ENCODE measurements around the gene FUNDC2. TPM values are rescaled to one million over a fixed set of nuclear protein-coding genes. Genes with fewer than 3 reads are reported as not detected.

Gene FUNDC2
- total RNA-seq, 2 donors from 2014 or later, result 68.3 to 71.4 TPM

DNA sequence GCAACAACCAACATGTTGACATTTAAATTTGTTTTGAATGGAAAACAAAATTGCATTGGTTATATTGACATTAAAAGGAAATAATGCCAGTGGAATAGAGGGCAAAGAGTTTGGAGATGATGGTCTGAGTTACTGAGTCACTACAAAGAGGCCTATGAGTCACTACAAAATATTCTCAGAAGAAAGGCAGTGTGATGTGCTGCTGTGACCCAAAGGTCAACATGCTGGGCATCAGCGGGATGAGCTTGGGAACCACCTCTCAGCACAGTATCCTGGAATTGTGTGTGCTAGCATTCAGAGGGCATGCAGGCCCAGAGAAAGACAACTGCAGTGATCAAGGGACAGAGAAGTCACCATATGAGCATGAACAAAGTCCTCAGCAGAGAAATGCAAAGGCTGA, 41.5 kb downstream of the FUNDC2 start:
- DNase-seq, result no peak
- Mint-ChIP-seq H3K4me1 (peaks cover 4% of the 10 kb centered on the region), H3K27me3 (ENCODE audit: insufficient read depth) (no peaks in the 10 kb centered on the region), H3K27ac (no peak overlapping the region), H3K4me3 (no peak overlapping the region), H3K9me3 (peaks cover 56% of the 10 kb centered on the region), H3K36me3 (ENCODE audit: low read depth) (peaks cover 6% of the 10 kb centered on the region)
- TF ChIP-seq, protein P1, sequence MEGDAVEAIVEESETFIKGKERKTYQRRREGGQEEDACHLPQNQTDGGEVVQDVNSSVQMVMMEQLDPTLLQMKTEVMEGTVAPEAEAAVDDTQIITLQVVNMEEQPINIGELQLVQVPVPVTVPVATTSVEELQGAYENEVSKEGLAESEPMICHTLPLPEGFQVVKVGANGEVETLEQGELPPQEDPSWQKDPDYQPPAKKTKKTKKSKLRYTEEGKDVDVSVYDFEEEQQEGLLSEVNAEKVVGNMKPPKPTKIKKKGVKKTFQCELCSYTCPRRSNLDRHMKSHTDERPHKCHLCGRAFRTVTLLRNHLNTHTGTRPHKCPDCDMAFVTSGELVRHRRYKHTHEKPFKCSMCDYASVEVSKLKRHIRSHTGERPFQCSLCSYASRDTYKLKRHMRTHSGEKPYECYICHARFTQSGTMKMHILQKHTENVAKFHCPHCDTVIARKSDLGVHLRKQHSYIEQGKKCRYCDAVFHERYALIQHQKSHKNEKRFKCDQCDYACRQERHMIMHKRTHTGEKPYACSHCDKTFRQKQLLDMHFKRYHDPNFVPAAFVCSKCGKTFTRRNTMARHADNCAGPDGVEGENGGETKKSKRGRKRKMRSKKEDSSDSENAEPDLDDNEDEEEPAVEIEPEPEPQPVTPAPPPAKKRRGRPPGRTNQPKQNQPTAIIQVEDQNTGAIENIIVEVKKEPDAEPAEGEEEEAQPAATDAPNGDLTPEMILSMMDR (conservative IDR thresholded peaks at IDR 0.05), result no peak
- Histone ChIP-seq H3K36me3 (ENCODE audit: control insufficient read depth, insufficient read depth, low read length) (peaks cover under 1% of the 10 kb centered on the region), H3K27me3 (ENCODE audit: control insufficient read depth, insufficient read depth, low read length, poor library complexity, severe bottlenecking) (no peaks in the 10 kb centered on the region), H3K9ac (ENCODE audit: extremely low read depth, low read length, poor library complexity, severe bottlenecking) (no peak overlapping the region), H3K27ac (ENCODE audit: low read depth, low read length) (no peak overlapping the region), H3K4me1 (ENCODE audit: control insufficient read depth, insufficient read depth, low read length) (no peaks in the 10 kb centered on the region), H3K9me3 (ENCODE audit: control insufficient read depth, low read length) (no peaks in the 10 kb centered on the region), H3K4me3 (ENCODE audit: low read length) (no peak overlapping the region)
- WGBS, 2 experiments (ENCODE audit: insufficient coverage in 1 of 2, insufficient read length in 1 of 2), result 71% methylated on average over 1 of the region's 1 CpG; no CpG with 5 or more reads in 1 of the 2 experiments

- H3K4me3 Mint-ChIP-seq, result peak overlapping the region; percentile 90
- TF ChIP-seq, protein P1 (conservative IDR thresholded peaks at IDR 0.05), result no peak
- H3K36me3 Mint-ChIP-seq (ENCODE audit: low read depth), result peaks cover 13% of the 10 kb centered on the region
- peak overlapping the region; percentile 90 for H3K4me3 ChIP-seq (ENCODE audit: low read length)
- no peak overlapping the region for H3K27ac Mint-ChIP-seq
- H3K4me1 Mint-ChIP-seq, result peaks cover 2% of the 10 kb centered on the region
- peaks cover 64% of the 10 kb centered on the region for H3K9me3 Mint-ChIP-seq
- H3K27ac ChIP-seq (ENCODE audit: low read depth, low read length), result no peak overlapping the region
- H3K9me3 ChIP-seq (ENCODE audit: control insufficient read depth, low read length), result no peaks in the 10 kb centered on the region
- H3K36me3 ChIP-seq (ENCODE audit: control insufficient read depth, insufficient read depth, low read length), result peaks cover 13% of the 10 kb centered on the region
- WGBS, 2 experiments (ENCODE audit: insufficient coverage in 1 of 2, insufficient read length in 1 of 2), result no CpG with 5 or more reads among the region's 1 CpG
- no peaks in the 10 kb centered on the region for H3K27me3 ChIP-seq (ENCODE audit: control insufficient read depth, insufficient read depth, low read length, poor library complexity, severe bottlenecking)
- H3K9ac ChIP-seq (ENCODE audit: extremely low read depth, low read length, poor library complexity, severe bottlenecking), result no peak overlapping the region
- no peak for DNase-seq
- no peaks in the 10 kb centered on the region for H3K27me3 Mint-ChIP-seq (ENCODE audit: insufficient read depth)
- H3K4me1 ChIP-seq (ENCODE audit: control insufficient read depth, insufficient read depth, low read length), result no peaks in the 10 kb centered on the region
Measured at GRCh38 chrX:155069414-155069813, 42.8 kb downstream of the FUNDC2 start.

GRCh38 chrX:155070038-155070437, 43.4 kb downstream of the FUNDC2 start:
- no peaks in the 10 kb centered on the region for H3K4me1 ChIP-seq (ENCODE audit: control insufficient read depth, insufficient read depth, low read length)
- peaks cover 14% of the 10 kb centered on the region for H3K36me3 ChIP-seq (ENCODE audit: control insufficient read depth, insufficient read depth, low read length)
- TF ChIP-seq, protein P1 (conservative IDR thresholded peaks at IDR 0.05), result no peak
- H3K4me3 Mint-ChIP-seq, result peak overlapping the region; percentile 90
- H3K27ac ChIP-seq (ENCODE audit: low read depth, low read length), result no peak overlapping the region
- no peak overlapping the region for H3K27ac Mint-ChIP-seq
- no peaks in the 10 kb centered on the region for H3K27me3 Mint-ChIP-seq (ENCODE audit: insufficient read depth)
- peaks cover 2% of the 10 kb centered on the region for H3K4me1 Mint-ChIP-seq
- H3K9me3 Mint-ChIP-seq, result peaks cover 64% of the 10 kb centered on the region
- H3K9me3 ChIP-seq (ENCODE audit: control insufficient read depth, low read length), result no peaks in the 10 kb centered on the region
- peak overlapping the region; percentile 90 for H3K4me3 ChIP-seq (ENCODE audit: low read length)
- no peak for DNase-seq
- peak overlapping the region; percentile 49 for H3K9ac ChIP-seq (ENCODE audit: extremely low read depth, low read length, poor library complexity, severe bottlenecking)
- WGBS, 2 experiments (ENCODE audit: insufficient coverage in 1 of 2, insufficient read length in 1 of 2), result 6% methylated on average over 12 of the region's 12 CpGs; no CpG with 5 or more reads in 1 of the 2 experiments
- H3K27me3 ChIP-seq (ENCODE audit: control insufficient read depth, insufficient read depth, low read length, poor library complexity, severe bottlenecking), result no peaks in the 10 kb centered on the region
- peaks cover 14% of the 10 kb centered on the region for H3K36me3 Mint-ChIP-seq (ENCODE audit: low read depth)
